Activated CD4-positive, alpha-beta T cell treated with anti-CD3 and anti-CD28 coated beads, Interleukin-2, amount 50 U/mL, for 48 hours (primary cell): Measurements from ENCODE around the gene SKP1.

Experiments used
- DNase-seq, 2 experiments: peaks; one replicate each; pipeline ENCODE4 v3.0.0-alpha.2; 2020

SKP1 gene

GRCh38 chr5:134128648-134128995 is 48.1 kb downstream of the SKP1 start:
- DNase-seq, result no peak

GRCh38 chr5:134127988-134128647 is 48.6 kb downstream of the SKP1 start:
- peak in 1 of 2 experiments; percentile 33 for DNase-seq

DNA sequence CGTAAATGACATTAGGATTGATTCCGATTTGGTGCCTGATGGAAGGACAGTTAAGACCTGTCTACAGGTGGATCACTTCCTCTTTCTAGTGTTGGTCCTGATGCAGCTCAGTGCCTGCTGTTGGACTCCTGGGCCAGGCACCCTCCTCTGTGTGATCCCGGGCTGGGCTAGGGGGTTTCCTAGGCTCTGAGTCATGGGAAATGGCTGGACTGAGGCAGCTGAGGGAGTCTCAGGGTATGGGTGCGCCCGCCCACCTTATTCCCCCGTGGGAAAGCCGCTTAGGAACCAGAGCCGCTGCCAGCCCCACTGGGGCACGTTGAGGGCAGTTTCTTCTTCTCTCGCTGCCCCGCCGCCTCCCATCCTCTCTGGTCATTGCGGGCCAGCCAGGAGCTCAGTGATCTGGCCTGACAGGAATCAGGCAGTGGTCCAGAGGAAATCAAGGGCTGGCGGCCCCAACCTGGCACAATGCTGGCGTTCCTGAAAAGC is 49.3 kb downstream of the SKP1 start:
- DNase-seq, result peak; percentile 56 to 68

DNA sequence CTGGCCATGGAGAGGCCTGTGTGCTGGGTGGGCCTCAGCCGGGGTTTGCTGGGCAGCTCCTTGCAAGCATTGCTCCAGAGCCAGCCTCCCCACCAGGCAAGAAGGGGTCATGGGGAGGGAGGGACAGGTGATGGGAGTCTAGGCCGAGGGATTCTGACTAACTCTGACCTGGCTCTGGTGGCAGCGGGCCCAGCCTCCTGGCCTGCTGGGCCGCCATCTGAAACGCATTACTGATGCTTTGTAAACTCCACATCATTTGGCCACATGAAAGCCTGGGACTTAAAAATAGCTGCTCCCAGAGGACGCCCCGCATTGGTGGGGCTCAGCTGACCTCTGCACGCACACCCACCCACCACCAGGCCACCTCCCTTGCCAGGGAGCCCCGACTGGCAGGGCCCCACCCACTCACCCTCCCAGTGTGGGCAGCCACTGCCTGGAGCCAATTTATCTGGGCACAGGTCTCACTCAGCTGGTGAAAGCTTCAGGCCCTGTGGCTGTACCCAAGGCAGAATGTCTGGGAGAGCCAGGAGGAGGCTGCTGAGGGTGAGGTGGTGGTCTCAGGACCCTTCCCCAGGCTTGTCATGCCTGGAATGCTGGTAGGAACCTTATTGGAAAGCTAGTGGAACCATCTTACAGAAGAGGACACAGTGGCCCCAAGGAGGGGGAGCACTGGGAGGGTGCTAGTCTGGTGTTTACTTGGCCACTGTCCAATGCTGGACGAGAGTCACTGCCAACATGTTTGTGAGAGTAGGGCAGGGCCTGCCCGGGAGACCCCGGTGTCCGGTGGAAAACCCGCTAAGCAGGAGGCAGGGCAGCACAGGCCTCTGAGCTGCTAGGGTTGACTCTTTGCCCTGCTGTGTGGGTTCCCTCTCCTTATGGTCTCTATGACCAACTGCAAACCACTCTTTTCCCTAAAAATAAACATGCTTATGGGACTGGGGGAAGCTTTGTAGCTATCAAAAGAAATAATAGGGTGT is 51.4 kb downstream of the SKP1 start:
- DNase-seq, result peak in 1 of 2 experiments; percentile 40

DNA sequence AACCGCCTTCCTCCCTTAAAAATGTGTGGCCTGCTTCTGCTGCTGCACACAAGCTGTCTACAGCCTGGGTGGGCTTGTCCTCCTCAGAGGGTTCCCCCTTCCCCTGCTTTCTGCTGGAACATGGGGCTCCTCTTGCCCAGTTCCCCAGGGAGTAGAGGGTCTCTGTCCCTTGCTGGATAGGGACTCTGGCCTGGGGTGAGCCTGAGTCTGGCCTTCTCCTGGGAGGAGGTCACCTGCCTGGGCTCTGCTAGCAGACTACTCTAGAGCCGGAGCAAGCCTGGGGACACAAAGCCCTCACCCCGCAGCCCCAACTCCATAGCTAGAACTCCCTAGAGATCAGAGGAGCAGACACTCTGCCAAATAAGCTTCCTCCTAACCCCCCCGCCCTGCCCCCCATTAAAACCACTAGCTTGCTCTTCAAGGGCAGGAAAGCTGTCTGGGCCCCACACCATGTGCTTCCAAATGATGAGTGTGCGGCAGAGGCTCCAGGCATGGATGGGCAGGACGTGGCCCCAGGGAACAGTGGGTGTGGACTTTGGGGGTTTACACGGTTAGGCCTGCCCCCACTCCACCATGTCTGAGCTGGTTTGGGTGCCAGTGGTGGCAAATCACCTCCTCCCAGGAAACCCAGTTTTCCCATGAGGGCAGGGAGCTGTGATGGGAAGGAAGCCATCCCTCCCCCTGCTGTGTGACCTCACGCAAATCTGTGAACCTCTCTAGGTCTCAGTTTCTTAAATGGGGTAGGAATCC is 52.3 kb downstream of the SKP1 start:
- peak in 1 of 2 experiments; percentile 39 for DNase-seq

DNA sequence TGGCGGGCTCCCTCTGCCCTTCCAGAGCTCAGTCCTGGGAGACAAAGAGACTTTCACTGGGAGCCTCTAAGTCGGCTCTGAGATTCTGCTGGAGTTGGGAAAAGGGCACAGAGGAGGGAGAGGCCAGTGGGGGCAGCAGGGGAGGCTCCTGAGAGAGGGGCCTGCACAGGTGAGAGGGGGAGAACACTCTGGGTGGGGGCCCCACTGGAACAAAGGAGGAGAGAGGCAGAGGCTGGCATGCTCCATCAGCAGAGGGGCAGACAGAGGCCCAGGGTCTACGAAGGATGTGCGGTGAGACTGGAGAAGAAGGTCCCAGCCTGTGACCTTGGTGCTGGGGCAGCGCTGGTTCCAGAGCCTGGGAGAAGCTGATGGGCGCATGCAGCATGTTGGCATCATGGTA is 53.4 kb downstream of the SKP1 start:
- DNase-seq, result no peak

DNA sequence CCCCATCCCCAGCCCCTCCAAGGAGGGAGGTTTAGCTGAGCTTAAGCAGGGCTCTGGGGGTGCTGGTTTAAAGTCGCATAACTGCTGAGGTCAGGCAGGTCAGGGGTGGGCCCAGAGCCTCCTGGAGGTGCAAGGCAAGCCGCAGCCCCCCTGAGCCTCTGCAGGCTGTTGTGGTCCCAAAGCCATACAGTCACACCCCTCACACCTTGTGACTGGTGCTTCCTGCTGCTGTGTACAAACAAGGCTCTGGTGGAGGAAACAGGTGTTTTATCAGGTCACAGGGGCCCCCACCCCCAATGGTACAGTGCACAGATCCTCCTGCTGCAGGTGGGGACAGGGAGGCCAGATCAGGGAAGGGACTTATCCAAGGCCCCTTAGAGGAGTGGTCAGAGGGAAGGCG is 54.2 kb downstream of the SKP1 start:
- DNase-seq, result no peak

DNA sequence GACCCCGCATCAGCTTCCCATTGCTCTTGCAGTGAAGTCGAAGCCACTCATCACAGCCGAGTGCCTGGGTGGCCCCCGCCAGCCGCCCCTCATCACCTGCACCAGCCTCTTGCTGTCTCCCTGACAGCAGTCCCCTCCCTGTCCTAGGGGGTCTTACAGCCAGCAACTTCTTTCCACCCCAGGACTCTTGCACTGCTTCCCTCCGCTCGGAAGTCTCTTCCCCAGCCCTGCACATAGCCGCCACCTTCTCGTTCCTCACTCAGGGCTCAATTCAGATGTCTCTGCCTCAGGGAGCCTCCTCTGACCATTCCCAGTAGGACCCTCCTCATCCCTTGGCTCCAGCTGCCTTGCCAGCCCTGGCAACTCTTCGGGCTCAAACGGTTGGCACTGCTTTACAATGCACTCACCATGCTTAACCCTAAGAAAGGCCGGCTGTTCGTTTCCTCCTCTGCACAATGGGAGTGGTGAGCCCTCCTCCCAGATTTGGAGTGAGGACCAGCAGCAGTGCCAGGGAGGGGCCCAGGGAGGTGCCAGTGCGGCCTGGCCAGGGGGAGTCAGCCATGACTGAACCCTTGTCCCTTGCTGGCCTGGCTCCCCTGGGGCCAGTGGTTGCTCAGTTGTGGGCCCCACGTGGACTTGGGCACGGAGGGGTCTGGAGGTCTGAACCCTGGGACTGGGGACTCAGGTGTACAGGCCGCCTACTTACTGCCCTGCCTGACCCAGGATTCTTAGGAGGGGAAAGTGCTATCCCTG is 56.2 kb downstream of the SKP1 start:
- no peak for DNase-seq

DNA sequence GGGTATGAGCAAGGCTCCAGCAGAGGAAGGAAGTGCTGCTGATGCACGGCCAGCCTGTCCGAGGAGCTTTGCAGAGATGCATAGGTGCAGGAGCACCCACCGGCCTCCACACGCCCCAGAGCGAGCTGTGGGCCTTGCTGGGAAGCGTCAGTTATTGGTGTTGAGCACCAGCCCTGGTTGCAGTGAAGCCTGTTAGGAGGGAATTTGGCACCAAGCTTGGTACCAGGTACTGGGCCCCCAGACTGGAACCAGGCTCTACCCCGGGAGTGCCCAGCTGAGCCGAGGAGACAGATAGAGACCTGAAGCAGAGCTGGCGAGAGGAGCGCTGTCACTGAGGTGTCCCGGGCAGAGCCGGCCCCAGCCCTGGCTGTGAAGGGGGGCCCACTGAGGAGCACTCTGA is 57.0 kb downstream of the SKP1 start:
- DNase-seq, result no peak

GRCh38 chr5:134118212-134118835 is 58.4 kb downstream of the SKP1 start:
- no peak for DNase-seq

DNA sequence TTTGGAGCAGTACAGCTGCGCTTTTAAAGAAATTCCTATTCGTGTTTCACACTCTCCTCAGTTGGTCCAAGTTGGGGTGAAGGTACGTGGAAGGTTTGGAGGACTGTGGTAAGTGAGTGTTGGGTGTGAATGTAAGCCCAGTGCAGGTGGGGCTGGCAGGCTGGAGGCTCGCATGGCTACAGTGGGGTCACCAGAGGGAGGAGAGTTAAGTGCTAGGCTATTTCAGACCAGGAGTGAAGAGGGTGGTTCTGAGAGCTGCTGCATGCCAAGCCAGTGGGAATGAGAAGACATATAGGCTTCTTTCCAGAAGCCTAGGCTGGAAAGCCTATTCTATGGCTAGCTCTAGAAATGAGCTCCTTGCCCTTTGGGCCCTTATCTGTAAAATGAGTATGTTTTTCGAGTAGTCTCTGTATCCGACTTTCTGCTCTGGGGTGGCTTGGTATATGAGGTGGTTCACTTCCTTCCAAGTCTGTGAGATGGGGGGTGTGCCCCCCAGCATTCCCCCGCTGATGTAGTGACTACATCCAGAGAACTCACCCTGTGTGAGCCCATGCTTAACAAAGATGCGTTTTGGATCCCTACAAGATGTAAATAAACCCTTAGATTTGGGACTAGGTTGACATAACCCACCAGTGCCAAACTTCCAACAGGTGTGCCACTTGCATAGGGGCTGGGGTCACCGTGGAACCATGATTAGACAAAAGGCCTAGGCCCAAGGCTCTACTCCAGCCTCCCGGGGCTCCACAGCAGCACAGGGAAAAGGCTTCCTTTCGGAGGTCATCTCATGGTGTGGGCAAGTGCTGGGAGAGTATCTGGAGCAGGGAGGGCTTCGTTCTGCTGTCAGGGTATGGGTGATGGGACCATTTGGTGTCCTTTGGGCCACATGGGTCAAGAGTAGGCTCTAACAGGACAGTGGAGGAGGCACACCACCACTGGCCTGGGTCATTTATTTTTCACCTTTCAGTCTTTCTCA is 59.7 kb downstream of the SKP1 start:
- no peak for DNase-seq

DNA sequence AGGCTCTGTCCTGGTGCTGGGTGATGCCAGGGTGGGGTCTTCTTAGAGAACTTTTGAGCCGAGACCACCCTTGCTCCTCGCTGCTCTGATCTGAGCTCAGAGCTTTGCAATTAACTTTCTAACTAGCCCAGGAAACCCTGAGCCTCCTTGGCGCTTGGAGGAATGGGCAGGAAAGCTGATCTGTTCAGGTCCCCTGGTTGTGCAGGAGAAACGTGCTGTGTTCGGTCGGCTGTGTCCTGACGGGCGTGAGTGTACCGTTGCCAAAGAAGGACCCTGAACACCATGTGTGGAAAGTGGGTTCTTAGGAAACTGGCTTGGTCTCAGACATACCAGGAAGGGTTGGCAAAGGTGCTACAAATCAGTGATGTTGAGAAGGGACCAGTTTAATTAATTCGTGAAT is 60.5 kb downstream of the SKP1 start:
- no peak for DNase-seq

DNA sequence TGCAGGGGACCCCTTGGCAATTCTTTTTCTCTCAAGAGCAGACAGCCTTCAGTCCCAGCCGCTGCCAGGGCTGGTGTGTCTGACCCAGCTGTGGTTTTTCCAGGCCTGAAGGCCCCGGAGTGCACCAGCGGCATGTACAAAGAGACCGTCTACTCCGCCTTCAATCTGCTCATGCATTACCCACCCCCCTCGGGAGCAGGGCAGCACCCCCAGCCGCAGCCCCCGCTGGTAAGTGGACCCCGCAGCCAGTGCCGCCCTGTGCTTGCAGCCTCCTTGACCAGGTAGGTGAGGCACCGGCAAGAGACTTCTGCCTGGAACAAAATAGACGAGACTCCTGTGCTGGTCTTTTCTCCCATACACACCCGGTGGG is 61.0 kb downstream of the SKP1 start:
- no peak for DNase-seq

DNA sequence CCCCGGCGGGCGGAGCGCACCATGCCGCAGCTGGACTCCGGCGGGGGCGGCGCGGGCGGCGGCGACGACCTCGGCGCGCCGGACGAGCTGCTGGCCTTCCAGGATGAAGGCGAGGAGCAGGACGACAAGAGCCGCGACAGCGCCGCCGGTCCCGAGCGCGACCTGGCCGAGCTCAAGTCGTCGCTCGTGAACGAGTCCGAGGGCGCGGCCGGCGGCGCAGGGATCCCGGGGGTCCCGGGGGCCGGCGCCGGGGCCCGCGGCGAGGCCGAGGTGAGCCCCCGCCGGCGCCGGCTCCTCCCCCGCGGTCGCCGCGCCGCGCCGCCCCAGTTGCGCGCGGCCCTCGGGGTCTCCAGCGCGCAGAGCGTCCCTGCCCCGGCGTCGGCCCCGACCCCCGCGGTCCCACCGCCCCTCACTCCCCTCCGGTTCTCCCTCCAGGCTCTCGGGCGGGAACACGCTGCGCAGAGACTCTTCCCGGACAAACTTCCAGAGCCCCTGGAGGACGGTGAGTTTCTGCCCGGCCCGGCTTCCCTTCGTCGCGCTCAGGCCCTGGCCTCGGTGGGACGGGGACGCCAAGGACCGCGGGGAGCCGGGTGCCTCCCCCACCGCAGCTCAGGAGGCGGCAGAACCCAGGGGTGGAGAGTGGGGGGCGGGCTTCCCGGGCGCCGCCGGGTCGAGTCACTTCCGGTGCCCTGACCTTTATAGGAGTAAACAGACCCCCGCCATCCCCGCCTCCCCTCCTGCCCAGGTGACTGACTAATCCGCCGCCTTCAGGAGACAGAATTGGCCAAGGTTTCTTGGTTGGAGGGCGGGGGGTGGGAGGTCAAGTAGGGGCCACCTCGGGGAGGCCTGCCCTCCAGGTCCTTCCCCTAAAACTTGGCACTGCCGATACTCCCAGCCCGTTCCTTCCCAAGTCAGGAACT is 61.6 kb downstream of the SKP1 start:
- peak; percentile 78 to 82 for DNase-seq

DNA sequence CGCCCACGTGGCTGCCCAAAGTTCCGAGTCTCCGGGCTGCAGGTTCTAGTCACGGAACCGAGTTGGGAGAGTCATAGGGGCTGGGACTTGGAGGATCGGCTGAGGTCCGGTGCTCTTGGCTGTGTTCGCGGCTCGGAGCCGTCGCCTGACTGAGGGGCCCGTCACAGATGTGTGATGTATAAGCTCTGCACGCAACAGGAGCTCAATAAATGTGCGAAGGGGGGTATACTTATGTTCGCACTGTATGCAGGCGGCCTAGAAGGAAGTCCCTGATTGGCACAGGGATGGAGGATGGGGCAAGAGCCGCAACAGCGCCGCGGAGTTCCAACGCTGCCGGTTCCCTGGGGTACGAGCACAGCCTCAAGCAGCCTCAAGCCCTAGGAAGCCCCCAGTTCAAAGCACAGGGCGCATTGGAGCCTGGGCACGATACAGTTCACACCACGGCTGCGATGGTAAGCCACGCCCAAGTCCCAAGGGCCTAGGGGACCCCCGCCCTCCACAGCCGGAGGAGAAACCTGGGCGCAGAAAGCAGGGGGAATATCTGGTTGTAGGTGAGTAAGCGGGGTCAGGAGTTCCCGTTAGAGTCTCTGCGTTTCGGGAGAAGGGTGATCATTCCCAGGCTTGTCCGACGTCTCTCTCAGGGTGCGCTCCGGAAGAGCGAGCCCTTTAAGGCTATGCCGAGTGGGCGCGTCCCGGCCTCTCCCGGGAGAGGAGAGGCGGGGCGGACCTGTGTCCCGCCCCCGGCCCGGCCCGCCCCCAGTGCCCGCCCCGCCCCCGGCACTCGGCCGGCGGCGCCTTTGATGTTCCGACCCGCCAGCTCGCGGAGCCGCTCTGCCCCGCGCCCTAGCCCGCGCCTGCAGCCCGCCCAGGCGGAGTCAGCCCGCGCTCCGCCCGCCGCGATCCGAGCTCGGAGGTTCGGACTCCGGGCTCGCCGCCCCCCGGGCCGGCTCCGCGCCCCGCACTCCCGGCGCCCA is 62.6 kb downstream of the SKP1 start, which contains the start of gene TCF7:
Gene TCF7 (plus strand): TSS at position 780 of the 974 bp plus-strand sequence. CDS start 226 bp downstream, outside the sequence.
- peak; percentile 69 for DNase-seq

GRCh38 chr5:134113363-134113889 is 63.3 kb downstream of the SKP1 start:
- peak in 1 of 2 experiments; percentile 27 for DNase-seq

- DNase-seq, result no peak
Observed at GRCh38 chr5:134112726-134113362, 63.9 kb downstream of the SKP1 start.
